Gastrocnemius medialis (tissue), 4 donors: ENCODE data around the gene ZC3H7B. TPM values are rescaled to one million over a fixed set of nuclear protein-coding genes. Genes with fewer than 3 reads are reported as not detected.
A peak's percentile ranks its signal among the peaks of the same experiment; 100 is the strongest.

ENCODE experiments used
- ATAC-seq, 2 donors: fragments of 150-250 bp; one replicate each; pipeline ENCODE4 v1.9.1; 2016
- DNase-seq, 2 donors: peaks; one replicate each; pipeline ENCODE4 v3.0.0-alpha.2; 2019
- H3K27ac ChIP-seq, 4 donors: fragments of 200-600 bp; sonication (generic); 1 replicate in 1 of 4; 2 replicates in 3 of 4; pipeline ENCODE4 v1.5.1; 2016 to 2018; ENCODE audit warnings: mild to moderate bottlenecking in 2 of 4, moderate library complexity in 1 of 4
- H3K27me3 ChIP-seq, 3 donors: fragments of 200-600 bp; sonication (generic) in 2 of 3; 1 replicate in 1 of 3; 2 replicates in 2 of 3; pipeline versions ENCODE4 v1.5.1 to v1.6.0; 2016 to 2019; ENCODE audit warnings: mild to moderate bottlenecking in 1 of 3, moderate library complexity in 1 of 3
- H3K36me3 ChIP-seq, 2 donors: fragments of 200-600 bp; sonication (generic) in 1 of 2; one replicate each; pipeline ENCODE4 v1.5.1; 2017 to 2018
- H3K4me1 ChIP-seq, 2 donors: fragments of 200-600 bp; sonication (generic) in 1 of 2; one replicate each; pipeline ENCODE4 v1.5.1; 2016 to 2017; ENCODE audit warnings: mild to moderate bottlenecking in 2 of 2
- H3K4me3 ChIP-seq, 4 donors: fragments of 200-600 bp; sonication (generic) in 3 of 4; 1 replicate in 1 of 4; 2 replicates in 3 of 4; pipeline ENCODE4 v1.5.1; 2016 to 2019; ENCODE audit warnings: mild to moderate bottlenecking in 2 of 4
- H3K9me3 ChIP-seq, 3 donors: fragments of 200-600 bp; sonication (generic) in 2 of 3; 1 replicate in 1 of 3; 2 replicates in 2 of 3; pipeline ENCODE4 v1.5.1; 2016 to 2019
- CTCF ChIP-seq, 5 experiments: fragments of 450-650 bp in 3 of 5; fragments of 200-600 bp in 2 of 5; sonication (generic) in 2 of 5; IDR thresholded peaks in 4 of 5; conservative IDR thresholded peaks in 1 of 5; 1 replicate in 4 of 5; 2 replicates in 1 of 5; pipeline ENCODE4 v1.5.1; 2016 to 2019; ENCODE audit warnings: antibody characterized with exemption in 5 of 5, mild to moderate bottlenecking in 3 of 5, moderate library complexity in 3 of 5
- POLR2A ChIP-seq, 2 donors: fragments of 450-650 bp; IDR thresholded peaks; one replicate each; pipeline ENCODE4 v1.6.1; 2017; ENCODE audit warnings: antibody characterized with exemption in 2 of 2, mild to moderate bottlenecking in 2 of 2, moderate library complexity in 2 of 2
- in situ Hi-C, 4 donors: fragments of 200-750 bp; cut with MboI; loops; one replicate each; pipeline versions ENCODE4 v1.15.0 to v1.8.0; 2017; ENCODE audit warnings: low sequenced_read_pairs in 4 of 4
- intact Hi-C: fragments of 100-400 bp; cut with DNase I; formaldehyde crosslinking; loops from one replicate; pipeline ENCODE4 v1.15.1; 2023; ENCODE audit warnings: low total_unique reads
- total RNA-seq, 4 donors: library from RNA; depleted of rRNA; stranded (reverse); fragments of >200 nt; gene quantifications; one replicate each; pipeline versions ENCODE4 v1.1.0 to v1.2.3, GENCODE V29; 2016

Gene ZC3H7B
- total RNA-seq, 4 donors from 2014 or later, result 17.0 to 22.6 (median 20.5) TPM

GRCh38 chr22:41359376-41359775 is 58.1 kb downstream of the ZC3H7B start:
- Histone ChIP-seq H3K4me3 (no peak overlapping the region), H3K27ac (no peak overlapping the region), H3K27me3 (no peaks in the 10 kb centered on the region), H3K9me3 (no peaks in the 10 kb centered on the region), H3K4me1 (peaks cover 0 to 4% of the 10 kb centered on the region in 2 donors), H3K36me3 (peaks cover 0 to 39% of the 10 kb centered on the region in 2 donors)
- intact Hi-C loops (no loop called here), in situ Hi-C loops (no loop called here)
- DNase-seq, result no peak
- ATAC-seq, result no peak
- TF ChIP-seq POLR2A (IDR thresholded peaks at IDR 0.05) (no peak), CTCF (IDR thresholded peaks at IDR 0.05 in 4 of 5, conservative IDR thresholded peaks at IDR 0.05 in 1 of 5) (no peak)

GRCh38 chr22:41360126-41360525 is 58.8 kb downstream of the ZC3H7B start:
- DNase-seq (no peak), ATAC-seq (no peak)
- TF ChIP-seq CTCF (IDR thresholded peaks at IDR 0.05 in 4 of 5, conservative IDR thresholded peaks at IDR 0.05 in 1 of 5) (no peak), POLR2A (IDR thresholded peaks at IDR 0.05) (no peak)
- intact Hi-C loops, result no loop called here
- H3K27ac ChIP-seq, result peak overlapping the region in 1 of 4 donors; percentile 33
- H3K36me3 ChIP-seq, result peaks cover 0 to 32% of the 10 kb centered on the region in 2 donors
- no peak overlapping the region for H3K4me3 ChIP-seq
- in situ Hi-C loops, result no loop called here
- no peaks in the 10 kb centered on the region for H3K9me3 ChIP-seq
- no peaks in the 10 kb centered on the region for H3K27me3 ChIP-seq
- H3K4me1 ChIP-seq, result peaks cover 0 to 4% of the 10 kb centered on the region in 2 donors

GRCh38 chr22:41361716-41362310 is 60.5 kb downstream of the ZC3H7B start:
- Histone ChIP-seq H3K27ac (no peak overlapping the region), H3K36me3 (peaks cover 0 to 15% of the 10 kb centered on the region in 2 donors), H3K27me3 (no peaks in the 10 kb centered on the region), H3K9me3 (no peaks in the 10 kb centered on the region), H3K4me1 (peaks cover 0 to 8% of the 10 kb centered on the region in 2 donors), H3K4me3 (no peak overlapping the region)
- TF ChIP-seq CTCF (IDR thresholded peaks at IDR 0.05 in 4 of 5, conservative IDR thresholded peaks at IDR 0.05 in 1 of 5) (no peak), POLR2A (IDR thresholded peaks at IDR 0.05) (no peak)
- ATAC-seq, result no peak
- DNase-seq, result no peak
- in situ Hi-C loops, result no loop called here
- intact Hi-C loops, result no loop called here

- no peak overlapping the region for H3K27ac ChIP-seq
- no peaks in the 10 kb centered on the region for H3K9me3 ChIP-seq
- no peak for ATAC-seq
- H3K36me3 ChIP-seq, result peaks cover 0 to 7% of the 10 kb centered on the region in 2 donors
- H3K4me1 ChIP-seq, result peaks cover 4 to 14% of the 10 kb centered on the region in 2 donors
- DNase-seq, result no peak
- no peak overlapping the region for H3K4me3 ChIP-seq
- intact Hi-C loops (no loop called here), in situ Hi-C loops (no loop called here)
- no peaks in the 10 kb centered on the region for H3K27me3 ChIP-seq
- TF ChIP-seq CTCF (IDR thresholded peaks at IDR 0.05 in 4 of 5, conservative IDR thresholded peaks at IDR 0.05 in 1 of 5) (no peak), POLR2A (IDR thresholded peaks at IDR 0.05) (no peak)
These were observed 61.3 kb downstream of the ZC3H7B start for GRCh38 chr22:41362615-41363014.

GRCh38 chr22:41364233-41364632 is 62.9 kb downstream of the ZC3H7B start:
- H3K4me1 ChIP-seq, result peaks cover 20 to 30% of the 10 kb centered on the region in 2 donors
- DNase-seq, result no peak
- intact Hi-C loops (no loop called here), in situ Hi-C loops (no loop called here)
- no peak overlapping the region for H3K27ac ChIP-seq
- TF ChIP-seq CTCF (IDR thresholded peaks at IDR 0.05 in 4 of 5, conservative IDR thresholded peaks at IDR 0.05 in 1 of 5), result no peak
- TF ChIP-seq POLR2A (IDR thresholded peaks at IDR 0.05), result no peak
- H3K36me3 ChIP-seq, result no peaks in the 10 kb centered on the region
- H3K9me3 ChIP-seq, result no peaks in the 10 kb centered on the region
- H3K27me3 ChIP-seq, result no peaks in the 10 kb centered on the region
- no peak for ATAC-seq
- no peak overlapping the region for H3K4me3 ChIP-seq
